K562 (cell line): Measurements from ENCODE around the gene UTP14C. TPM values are rescaled to one million over a fixed set of nuclear protein-coding genes. Genes with fewer than 3 reads are reported as not detected.

Experiments used
- BCLAF1 ChIP-seq, 2 experiments: fragments of 450-650 bp in 1 of 2; IDR thresholded peaks; 2 replicates each; pipeline ENCODE4 v1.6.1; 2011 to 2017; ENCODE audit warnings: low read depth in 2 of 2, antibody characterized with exemption in 1 of 2, borderline replicate concordance in 1 of 2, low read length in 1 of 2, mild to moderate bottlenecking in 1 of 2, mixed read lengths in 1 of 2; ENCODE audit not compliant: control insufficient read depth in 1 of 2
- HES1 ChIP-seq: fragments of 450-650 bp; IDR thresholded peaks from 2 replicates; pipeline ENCODE4 v1.6.1; 2016; ENCODE audit warnings: low read depth, mild to moderate bottlenecking, moderate library complexity
- KDM4B ChIP-seq, 2 experiments: fragments of 450-650 bp in 1 of 2; sonication (generic) in 1 of 2; IDR thresholded peaks; 2 replicates each; pipeline ENCODE4 v1.6.1; 2016 to 2017; ENCODE audit warnings: borderline replicate concordance in 2 of 2, antibody characterized with exemption in 1 of 2, low read depth in 1 of 2, mild to moderate bottlenecking in 1 of 2
- MYC ChIP-seq, 2 experiments: fragments of 250-450 bp in 1 of 2; sonication (Bioruptor Pico) in 1 of 2; IDR thresholded peaks; 2 replicates each; pipeline versions ENCODE4 v1.5.1 to v1.6.1; 2012 to 2021; ENCODE audit warnings: low read depth in 2 of 2, borderline replicate concordance in 1 of 2, improper control_type of control experiment in 1 of 2, low read length in 1 of 2, mild to moderate bottlenecking in 1 of 2, moderate library complexity in 1 of 2
- NFIX ChIP-seq: fragments of 250-450 bp; sonication (Bioruptor Pico); IDR thresholded peaks from 2 replicates; pipeline ENCODE4 v1.4.0; 2020; ENCODE audit warnings: low read depth, mild to moderate bottlenecking, moderate library complexity
- NFRKB ChIP-seq: fragments of 450-650 bp; IDR thresholded peaks from 2 replicates; pipeline ENCODE4 v1.6.1; 2016; ENCODE audit warnings: low read depth
- POLR2G ChIP-seq: fragments of 200-400 bp; formaldehyde crosslinking; IDR thresholded peaks from 2 replicates; pipeline ENCODE4 v1.6.1; 2017; ENCODE audit warnings: low read depth, mild to moderate bottlenecking, antibody characterized with exemption, low read length, moderate library complexity
- PRMT5 ChIP-seq: sonication (generic); formaldehyde crosslinking; IDR thresholded peaks from 2 replicates; pipeline ENCODE4 v1.5.0; 2020; ENCODE audit warnings: missing genetic modification reagents
- PTTG1 ChIP-seq: fragments of 450-650 bp; IDR thresholded peaks from 2 replicates; pipeline ENCODE4 v1.6.1; 2016; ENCODE audit warnings: low read depth, mild to moderate bottlenecking, missing genetic modification characterization, missing compliant biosample characterization
- VEZF1 ChIP-seq: fragments of 200-800 bp; sonication (Bioruptor generic); IDR thresholded peaks from 2 replicates; pipeline ENCODE4 v1.6.1; 2017; ENCODE audit warnings: missing genetic modification characterization, missing compliant biosample characterization
- ZBTB49 ChIP-seq: sonication (generic); formaldehyde crosslinking; IDR thresholded peaks from 2 replicates; pipeline ENCODE4 v1.8.0; 2022; ENCODE audit warnings: missing genetic modification reagents, mild to moderate bottlenecking, borderline replicate concordance
- ZHX1 ChIP-seq: fragments of 150-350 bp; conservative IDR thresholded peaks from 2 replicates; pipeline ENCODE4 v1.6.1; 2014; ENCODE audit warnings: low read length
- ZNF384 ChIP-seq: IDR thresholded peaks from 2 replicates; pipeline ENCODE4 v1.6.1; 2012; ENCODE audit warnings: low read depth, low read length, improper control_type of control experiment
- ZNF444 ChIP-seq: fragments of 250-450 bp; sonication (Bioruptor Pico); IDR thresholded peaks from 2 replicates; pipeline ENCODE4 v1.4.0; 2020; ENCODE audit warnings: mild to moderate bottlenecking, moderate library complexity
- ZNF445 ChIP-seq: fragments of 250-450 bp; sonication (Bioruptor Pico); IDR thresholded peaks from 2 replicates; pipeline ENCODE4 v1.4.0; 2020; ENCODE audit warnings: low read depth, mild to moderate bottlenecking, moderate library complexity
- polyA plus RNA-seq, 8 experiments: library from polyadenylated mRNA; depleted of rRNA in 4 of 8; stranded (reverse) in 5 of 8; unstranded in 3 of 8; fragments of >200 nt; fragmentation: Nextera tagmentation in 2 of 8; fragmentation: Illumina TruSeq in 1 of 8; extraction: Ambion mirVana in 2 of 8; extraction: Trizol in 1 of 8; gene quantifications; 2 replicates each; pipeline versions ENCODE4 v1.2.1 to v1.2.3, GENCODE V29; 2011 to 2014; ENCODE audit warnings: inconsistent platforms in 1 of 8, missing spikeins in 1 of 8
- total RNA-seq, 7 experiments: library from RNA; depleted of rRNA in 6 of 7; stranded (reverse); fragments of >200 nt in 6 of 7; fragmentation: Illumina TruSeq in 2 of 7; extraction: Trizol in 2 of 7; gene quantifications; 2 replicates each; pipeline versions ENCODE4 v1.2.1 to v1.2.3, GENCODE V29; 2011 to 2021; ENCODE audit warnings: low replicate concordance in 1 of 7

The UTP14C gene
- total and polyA plus RNA-seq, 9 of the 15 experiments (the other 6 are each of a cell fraction or from before 2014, with no cell fraction given): 3.4 to 10.3 (median 6.0) TPM

GRCh38 chr13:51997641-51998330 lies 26.7 kb upstream of the UTP14C start (continued):
- no peak for TF ChIP-seq ZNF445 (CRISPR knock-in tag)
- no peak for TF ChIP-seq PTTG1 (tag)
- TF ChIP-seq HES1: no peak
- TF ChIP-seq VEZF1 (CRISPR knock-in tag): peak; percentile 21; the same call in 1 of the 2 replicates
- TF ChIP-seq KDM4B (IDR thresholded peaks at IDR 0.05; ENCODE audit: borderline replicate concordance in 2 of 2, low read depth in 1 of 2): no peak
- TF ChIP-seq NFIX: no peak
- no peak for TF ChIP-seq PRMT5 (CRISPR knock-in tag)
- no peak for TF ChIP-seq NFRKB
- TF ChIP-seq MYC (IDR thresholded peaks at IDR 0.05; ENCODE audit: low read depth, low read length): peak; percentile 40; the same call in 1 of the 2 replicates
- no peak for TF ChIP-seq MYC (CRISPR knock-in tag; IDR thresholded peaks at IDR 0.05; ENCODE audit: borderline replicate concordance, low read depth)
- no peak for TF ChIP-seq ZNF444 (CRISPR knock-in tag)
- TF ChIP-seq BCLAF1 (IDR thresholded peaks at IDR 0.05; ENCODE audit: borderline replicate concordance in 1 of 2, control insufficient read depth in 1 of 2, low read depth in 2 of 2, low read length in 1 of 2): no peak
- no peak for TF ChIP-seq ZNF384
- TF ChIP-seq POLR2G: no peak
- TF ChIP-seq ZBTB49 (CRISPR knock-in tag): no peak
- TF ChIP-seq ZHX1: no peak
